GM12865 (cell line): ENCODE data around the gene GALNTL6.
"Not testable (repeated sequence)": the region's sequence is repeated elsewhere in the genome, so short reads cannot be mapped to it uniquely, and the experiment has no call there.

Source experiments
- DNase-seq: peaks from one replicate; pipeline ENCODE4 v3.0.0; 2010; ENCODE audit warnings: low read depth
- H3K4me3 ChIP-seq: 2 replicates; pipeline ENCODE4 v1.5.1; 2011; ENCODE audit warnings: mild to moderate bottlenecking, low read depth, low read length, control low read depth
- CTCF ChIP-seq: IDR thresholded peaks from 2 replicates; pipeline ENCODE4 v1.5.1; 2011; ENCODE audit warnings: low read length, control low read depth, low read depth, inconsistent platforms; ENCODE audit not compliant: insufficient read depth; ENCODE audit errors: missing control alignments

The GALNTL6 gene

GRCh38 chr4:172392741-172393140, 579.5 kb downstream of the GALNTL6 start:
- H3K4me3 ChIP-seq: no peak overlapping the region
- no peak for DNase-seq
- no peak for TF ChIP-seq CTCF

DNA sequence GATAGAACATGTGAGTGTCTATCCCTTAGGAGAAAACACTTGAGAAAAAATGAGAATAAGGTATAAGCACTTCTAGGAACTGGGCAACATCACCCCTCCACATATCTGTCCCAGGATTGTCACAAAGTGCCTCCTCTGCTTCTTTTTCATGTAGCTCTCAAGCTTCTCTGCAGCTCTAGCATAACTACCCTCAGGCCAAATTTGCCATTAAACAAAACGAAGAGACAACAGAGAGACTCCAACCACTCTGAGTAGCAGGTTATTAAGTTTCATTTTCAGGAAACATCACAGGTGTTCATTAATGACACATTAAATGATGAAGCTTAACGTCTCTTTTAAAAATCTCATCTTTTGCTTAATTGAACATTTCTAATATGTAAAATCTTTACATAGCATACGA, 580.0 kb downstream of the GALNTL6 start:
- TF ChIP-seq CTCF: no peak
- DNase-seq: no peak
- no peak overlapping the region for H3K4me3 ChIP-seq

DNA sequence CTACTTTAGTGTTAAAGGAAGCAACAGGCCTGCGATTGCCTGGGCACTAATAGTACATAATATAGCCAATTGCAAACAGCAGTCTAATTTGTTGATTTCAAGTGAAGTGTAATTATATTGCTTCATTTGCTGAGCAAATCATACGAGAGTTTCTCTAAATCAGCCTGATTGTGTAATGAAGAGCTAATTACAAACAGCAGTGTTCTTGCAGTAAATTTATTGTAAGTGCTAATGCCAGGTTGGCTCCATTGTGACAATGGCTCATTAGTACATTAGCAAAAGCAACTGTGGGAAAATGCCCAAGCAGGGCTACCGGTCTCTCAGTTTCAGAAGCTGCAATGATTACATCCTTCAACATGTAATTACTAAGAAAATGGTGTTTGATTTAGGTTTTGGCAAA, 591.5 kb downstream of the GALNTL6 start:
- no peak for TF ChIP-seq CTCF
- DNase-seq: no peak
- H3K4me3 ChIP-seq: no peak overlapping the region

GRCh38 chr4:172410363-172410762, 597.2 kb downstream of the GALNTL6 start:
- H3K4me3 ChIP-seq: no peak overlapping the region
- TF ChIP-seq CTCF: no peak
- no peak for DNase-seq

DNA sequence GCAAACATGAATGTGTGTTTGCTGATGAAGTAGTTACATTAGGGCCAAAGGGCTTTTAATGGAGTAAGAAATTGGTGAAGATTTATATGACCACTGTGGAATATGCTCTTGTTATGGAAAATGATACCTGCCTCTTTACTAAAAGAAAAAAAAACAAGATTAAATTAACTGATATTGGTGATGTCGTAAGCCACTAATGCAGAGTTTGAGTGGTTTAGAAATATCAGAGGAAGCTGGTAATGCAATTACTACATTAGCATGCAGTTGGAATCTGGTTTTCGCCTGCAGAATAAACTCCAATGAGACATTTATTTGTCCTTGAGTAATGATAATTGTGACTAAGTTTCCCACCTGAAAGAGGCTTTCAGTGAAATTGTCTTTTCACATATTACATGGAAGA, 597.9 kb downstream of the GALNTL6 start:
- no peak overlapping the region for H3K4me3 ChIP-seq
- TF ChIP-seq CTCF: no peak
- no peak for DNase-seq

DNA sequence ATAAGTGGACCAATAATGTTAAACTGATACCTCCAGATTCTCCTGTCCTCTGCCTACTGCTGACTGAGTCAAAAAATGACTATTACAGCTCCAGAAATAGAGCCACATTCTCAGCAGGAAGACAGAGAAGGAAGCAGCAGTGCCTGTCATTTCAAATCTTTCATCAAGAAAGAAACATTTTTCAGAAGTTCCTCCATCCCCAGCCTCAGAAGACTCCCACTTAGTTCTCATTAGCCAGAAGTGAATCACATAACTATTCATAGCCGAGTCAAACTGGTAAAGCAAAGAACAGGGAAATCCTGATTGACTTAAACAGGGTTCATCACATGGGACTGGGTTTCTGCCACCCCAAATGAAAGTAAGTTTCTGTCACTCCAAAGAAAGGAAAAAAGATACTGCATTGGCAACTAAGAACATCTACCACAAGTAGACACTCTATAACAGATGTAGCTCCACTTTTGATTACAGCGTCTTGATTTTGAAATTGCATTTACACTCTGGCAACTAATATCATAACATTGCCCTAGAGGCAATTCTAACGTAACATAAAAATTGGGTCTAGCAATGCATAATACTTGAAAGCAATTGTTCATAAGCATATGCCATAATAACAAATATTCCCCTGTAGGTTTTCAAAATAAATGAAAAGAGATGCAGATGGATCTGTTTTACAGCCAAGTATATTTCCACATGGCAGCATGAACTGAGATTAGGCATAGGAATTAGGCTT, 599.8 kb downstream of the GALNTL6 start:
- no peak overlapping the region for H3K4me3 ChIP-seq
- TF ChIP-seq CTCF: no peak
- no peak for DNase-seq

DNA sequence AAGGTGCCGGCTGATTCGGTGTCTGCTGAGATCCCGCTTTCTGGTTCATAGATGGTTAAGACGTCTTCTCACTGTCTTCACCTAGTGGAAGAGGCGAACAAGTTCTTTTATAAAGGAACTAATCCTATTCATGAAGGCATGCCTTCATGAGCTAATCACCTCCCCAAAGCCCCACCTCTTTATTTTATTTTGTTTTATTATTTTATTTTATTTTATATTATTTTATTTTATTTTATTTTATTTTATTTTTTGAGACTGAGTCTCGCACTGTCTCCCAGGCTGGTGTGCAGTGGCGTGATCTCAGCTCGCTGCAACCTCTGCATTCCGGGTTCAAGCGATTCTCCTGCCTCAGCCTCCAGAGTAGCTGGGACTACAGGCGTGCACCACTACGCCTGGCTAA, 615.8 kb downstream of the GALNTL6 start:
- not testable (repeated sequence) for DNase-seq, H3K4me3 ChIP-seq
